DMS53 (cell line): ENCODE results near the gene ITPKC.
"Not testable (repeated sequence)": the region's sequence is repeated elsewhere in the genome, so short reads cannot be mapped to it uniquely, and the experiment has no call there.

Source experiments
- DNase-seq: peaks from one replicate; lab custom pipeline; 2025; lab: John Stamatoyannopoulos, UW

Gene ITPKC

DNA sequence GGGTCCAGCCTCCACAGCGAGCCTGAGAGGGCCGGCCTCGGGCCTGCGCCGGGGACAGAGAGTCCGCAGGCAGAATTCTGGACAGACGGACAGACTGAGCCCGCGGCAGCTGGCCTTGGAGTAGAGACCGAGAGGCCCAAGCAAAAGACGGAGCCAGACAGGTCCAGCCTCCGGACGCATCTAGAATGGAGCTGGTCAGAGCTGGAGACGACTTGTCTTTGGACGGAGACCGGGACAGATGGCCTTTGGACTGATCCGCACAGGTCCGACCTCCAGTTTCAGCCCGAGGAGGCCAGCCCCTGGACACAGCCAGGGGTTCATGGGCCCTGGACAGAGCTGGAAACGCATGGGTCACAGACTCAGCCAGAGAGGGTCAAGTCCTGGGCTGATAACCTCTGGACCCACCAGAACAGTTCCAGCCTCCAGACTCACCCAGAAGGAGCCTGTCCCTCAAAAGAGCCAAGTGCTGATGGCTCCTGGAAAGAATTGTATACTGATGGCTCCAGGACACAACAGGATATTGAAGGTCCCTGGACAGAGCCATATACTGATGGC lies 490 bp downstream of the ITPKC start:
- no peak for DNase-seq

DNA sequence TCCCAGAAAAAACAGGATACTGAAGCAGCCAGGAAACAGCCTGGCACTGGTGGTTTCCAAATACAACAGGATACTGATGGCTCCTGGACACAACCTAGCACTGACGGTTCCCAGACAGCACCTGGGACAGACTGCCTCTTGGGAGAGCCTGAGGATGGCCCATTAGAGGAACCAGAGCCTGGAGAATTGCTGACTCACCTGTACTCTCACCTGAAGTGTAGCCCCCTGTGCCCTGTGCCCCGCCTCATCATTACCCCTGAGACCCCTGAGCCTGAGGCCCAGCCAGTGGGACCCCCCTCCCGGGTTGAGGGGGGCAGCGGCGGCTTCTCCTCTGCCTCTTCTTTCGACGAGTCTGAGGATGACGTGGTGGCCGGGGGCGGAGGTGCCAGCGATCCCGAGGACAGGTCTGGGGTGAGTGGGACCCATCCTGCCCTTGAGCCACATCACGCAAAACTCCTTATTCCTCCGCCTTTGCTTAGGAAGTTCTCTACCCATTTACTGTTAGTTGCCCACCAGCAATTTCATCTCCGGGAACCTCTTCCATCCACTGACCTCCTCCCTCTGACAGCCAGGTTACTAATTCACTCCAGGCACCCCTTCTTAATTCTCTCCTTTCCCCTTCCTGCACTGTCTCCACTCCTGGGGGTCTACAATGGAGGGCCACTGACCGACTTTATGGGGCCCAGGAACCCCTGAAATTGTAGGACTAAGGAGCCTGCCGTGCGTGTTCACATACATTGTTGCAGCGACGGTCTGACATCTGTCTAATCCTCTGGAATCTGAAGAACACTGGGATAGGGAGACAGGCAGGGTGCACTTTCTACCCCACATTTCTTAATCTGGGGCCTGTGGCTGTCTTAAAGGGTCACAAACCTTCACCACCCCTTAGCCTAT lies 1.2 kb downstream of the ITPKC start:
- DNase-seq = peak; percentile 78

DNA sequence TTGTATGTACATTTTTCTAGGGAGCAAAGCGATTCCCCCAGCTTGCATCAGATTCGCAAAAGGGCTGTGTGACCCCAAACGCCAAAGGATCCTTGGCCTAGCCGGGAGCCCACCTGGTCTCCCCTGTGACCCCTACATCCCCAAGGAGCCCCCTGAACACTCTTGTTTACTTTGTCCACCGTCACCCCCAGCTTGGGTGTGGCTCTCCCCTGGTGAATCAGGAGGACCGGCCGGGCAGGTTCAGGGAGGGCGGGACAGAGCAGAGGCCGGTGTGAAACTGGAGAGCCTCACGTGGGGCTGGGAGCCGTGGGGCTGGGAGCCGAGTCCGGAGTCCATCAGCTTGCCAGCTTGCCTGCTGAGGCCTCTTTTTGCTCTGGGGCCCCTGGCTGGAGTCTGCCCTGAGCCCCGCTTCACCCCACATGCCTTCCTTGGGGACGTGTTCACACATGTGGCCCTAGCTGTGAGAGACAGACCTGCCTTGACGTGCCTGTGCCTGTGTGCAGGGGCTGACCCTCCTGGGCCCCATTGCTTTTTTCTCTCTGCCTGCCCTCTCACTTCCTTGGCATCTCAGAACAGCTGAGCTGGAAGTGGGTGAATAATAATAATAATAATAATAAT lies 2.0 kb downstream of the ITPKC start:
- peak; percentile 95 for DNase-seq

DNA sequence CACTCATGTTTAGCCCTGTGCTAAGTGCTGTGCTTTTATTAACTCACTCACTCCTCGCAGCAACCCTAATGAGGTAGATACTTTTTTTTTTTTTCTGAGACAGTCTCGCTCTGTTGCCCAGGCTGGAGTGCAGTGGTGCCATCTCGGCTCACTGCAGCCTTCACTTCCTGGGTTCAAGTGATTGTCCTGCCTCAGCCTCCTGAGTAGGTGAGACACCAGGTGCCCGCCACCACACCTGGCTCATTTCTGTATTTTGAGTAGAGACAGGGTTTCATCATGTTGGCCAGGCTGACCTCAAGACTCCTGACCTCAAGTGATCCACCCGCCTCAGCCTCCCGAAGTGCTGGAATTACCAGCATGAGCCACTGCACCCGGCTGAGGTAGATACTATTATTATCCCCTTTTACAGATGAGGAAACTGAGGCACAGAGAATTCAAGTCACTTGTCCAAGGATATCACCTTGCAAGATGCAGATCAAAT lies 2.5 kb downstream of the ITPKC start:
- peak; percentile 63 for DNase-seq

DNA sequence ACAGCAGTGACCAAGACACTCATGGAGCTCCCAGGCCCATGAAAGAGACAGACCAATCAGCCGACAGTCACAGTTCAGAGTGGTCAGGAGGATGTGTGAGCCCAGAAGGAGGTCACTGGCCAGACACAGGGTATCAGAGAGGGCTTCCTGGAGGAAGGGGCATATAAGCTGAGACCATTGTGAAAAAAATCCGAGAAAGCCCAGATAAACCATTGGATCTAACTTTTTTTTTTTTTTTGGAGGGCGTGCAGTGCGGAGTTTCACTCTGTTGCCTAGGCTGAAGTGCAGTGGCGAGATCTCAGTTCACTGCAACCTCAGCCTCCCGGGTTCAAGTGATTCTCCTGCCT lies 4.2 kb downstream of the ITPKC start:
- DNase-seq = no peak

DNA sequence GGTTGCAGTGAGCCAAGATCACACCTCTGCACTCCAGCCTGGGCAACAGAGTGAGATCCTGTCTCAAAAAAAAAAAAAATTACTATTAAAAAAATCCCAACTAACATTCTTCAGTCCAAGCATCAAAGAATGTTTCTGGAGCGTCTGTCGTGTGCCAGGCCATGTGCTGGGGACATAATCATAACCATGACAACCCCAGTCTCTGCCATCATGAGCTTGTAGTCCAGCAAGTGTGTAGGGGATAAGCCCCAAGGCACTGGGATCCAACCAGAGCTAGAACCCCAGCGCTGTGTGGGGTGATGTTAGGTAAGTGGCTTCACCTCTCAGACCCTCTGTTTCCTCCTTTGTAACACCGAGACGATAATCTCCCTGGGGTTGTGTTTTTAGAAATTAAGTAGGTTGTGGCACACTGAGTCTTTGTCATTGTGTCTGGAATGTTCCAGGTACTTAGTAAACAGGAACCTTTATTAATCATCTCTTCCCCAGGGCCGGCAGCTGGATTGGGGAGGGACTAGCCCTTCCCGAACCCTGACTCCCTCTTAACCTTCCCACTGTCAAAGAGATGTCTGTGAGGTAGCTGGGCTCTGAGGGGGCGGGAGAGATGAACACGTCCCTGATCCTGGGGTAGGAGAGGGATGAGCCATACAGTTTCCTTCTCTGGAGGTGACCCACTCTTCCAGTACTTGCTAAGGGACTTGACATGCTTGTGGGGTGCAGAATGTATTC lies 5.2 kb downstream of the ITPKC start:
- no peak for DNase-seq

DNA sequence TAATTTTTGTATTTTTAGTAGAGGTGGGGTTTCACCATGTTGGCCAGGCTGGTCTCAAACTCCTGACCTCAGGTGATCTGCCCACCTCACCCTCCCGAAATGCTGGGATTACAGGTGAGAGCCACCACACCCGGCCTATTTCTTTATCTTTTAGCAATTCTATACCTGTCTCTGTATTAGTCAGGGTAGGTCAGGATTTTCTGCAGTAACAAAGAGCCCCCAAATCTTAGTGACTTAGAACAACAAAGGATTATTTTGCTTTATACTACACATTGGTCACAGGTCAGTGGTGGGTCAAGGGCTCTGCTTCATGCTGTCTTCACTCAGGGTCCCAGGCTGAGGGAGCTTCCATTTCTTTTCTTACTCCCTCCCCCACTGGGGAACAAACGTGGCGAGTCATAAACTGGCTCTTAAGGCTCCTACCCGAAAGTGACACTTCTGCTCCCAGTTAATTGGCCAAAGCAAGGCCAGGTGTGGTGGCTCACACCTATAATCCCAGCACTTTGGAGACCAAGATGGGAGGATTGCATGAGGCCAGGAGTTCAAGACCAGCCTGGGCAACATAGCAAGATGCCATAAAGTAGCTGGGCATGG lies 6.8 kb downstream of the ITPKC start:
- DNase-seq = no peak

DNA sequence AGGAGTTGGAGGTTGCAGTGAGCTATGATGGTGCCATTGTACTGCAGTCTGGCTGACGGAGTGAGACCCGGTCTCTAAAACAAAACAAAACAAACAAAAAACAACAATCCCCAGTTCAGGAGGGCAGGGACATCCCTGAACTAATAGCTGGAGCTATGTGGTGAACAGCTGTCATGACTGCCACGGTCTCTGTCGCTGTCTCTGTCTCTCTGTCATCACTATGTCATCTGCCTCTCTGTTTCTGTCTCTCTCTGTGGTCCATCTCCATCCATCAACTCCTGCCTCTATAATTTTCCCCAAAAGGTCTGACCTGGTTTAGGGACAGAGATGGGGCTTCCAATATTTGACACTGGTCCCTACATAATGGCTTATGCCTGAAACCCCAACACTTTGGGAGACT lies 7.4 kb downstream of the ITPKC start:
- DNase-seq = no peak

DNA sequence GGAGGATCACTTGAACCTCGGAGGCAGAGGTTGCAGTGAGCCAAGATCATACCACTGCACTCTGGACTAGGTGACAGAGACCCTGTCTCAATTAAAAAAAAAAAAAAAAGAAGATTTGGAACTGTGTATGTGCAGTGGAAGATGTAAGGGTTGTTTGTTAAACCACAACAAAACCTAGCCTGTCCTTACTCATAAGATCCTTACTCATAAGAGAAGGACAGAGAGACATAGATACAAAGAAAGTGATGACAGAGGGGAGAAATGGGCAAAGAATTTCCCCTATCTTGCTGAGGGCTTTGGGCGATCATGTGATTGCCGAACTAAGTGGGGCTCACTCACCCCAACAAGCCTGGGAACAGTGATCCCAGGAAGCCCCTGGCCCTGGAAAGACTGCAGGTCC lies 7.9 kb downstream of the ITPKC start:
- DNase-seq = no peak

DNA sequence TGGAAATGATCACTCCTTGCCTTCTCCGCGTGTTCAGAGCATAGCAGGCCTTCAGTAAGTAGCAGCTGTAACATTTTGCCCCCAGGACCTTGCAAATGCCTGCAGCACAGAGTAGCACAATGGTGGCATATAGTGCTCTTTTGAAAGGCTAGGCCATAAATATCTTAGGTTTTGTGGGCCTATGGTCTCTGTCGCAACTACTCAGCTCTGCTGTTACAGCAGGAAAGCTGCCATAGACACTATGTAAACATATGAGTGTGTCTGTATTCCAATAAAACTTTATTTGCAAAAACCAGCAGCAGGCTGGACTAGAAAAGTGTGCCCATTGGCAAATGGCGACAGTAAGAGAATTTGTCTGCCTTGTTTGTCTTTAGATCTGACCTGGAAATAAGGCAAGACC lies 9.4 kb downstream of the ITPKC start:
- DNase-seq = no peak

DNA sequence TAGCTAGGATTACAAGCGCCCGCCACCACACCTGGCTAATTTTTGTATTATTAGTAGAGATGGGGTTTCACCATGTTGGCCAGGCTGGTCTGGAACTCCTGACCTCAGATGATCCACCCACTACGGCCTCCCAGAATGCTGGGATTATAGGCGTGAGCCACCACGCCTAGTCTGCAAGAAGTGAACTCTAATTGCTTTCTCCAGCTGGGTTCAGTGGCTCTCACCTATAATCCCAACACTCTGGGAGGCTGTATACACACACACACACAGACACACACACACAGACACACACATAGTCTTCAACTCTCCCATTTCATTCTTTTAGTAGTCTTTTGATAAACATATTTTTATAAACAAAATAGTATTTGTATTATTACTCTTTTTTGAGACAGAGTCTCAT lies 13.2 kb downstream of the ITPKC start:
- DNase-seq = not testable (repeated sequence)

DNA sequence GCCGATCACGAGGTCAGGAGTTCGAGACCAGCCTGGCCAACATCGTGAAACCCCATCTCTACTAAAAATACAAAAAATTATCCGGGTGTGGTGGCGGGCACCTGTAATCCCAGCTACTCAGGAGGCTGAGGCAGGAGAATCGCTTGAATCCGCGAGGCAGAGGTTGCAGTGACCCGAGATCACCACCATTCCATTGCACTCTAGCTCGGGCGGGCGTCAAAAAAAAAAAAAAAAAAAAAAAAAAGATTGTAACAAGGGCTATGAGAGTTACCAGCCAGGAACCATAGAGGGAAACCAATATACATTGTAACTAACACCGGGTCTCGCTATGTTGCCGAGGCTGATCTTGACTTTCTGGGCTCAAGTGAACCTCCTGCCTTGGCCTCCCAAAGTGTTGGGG lies 15.4 kb downstream of the ITPKC start:
- DNase-seq = not testable (repeated sequence)

DNA sequence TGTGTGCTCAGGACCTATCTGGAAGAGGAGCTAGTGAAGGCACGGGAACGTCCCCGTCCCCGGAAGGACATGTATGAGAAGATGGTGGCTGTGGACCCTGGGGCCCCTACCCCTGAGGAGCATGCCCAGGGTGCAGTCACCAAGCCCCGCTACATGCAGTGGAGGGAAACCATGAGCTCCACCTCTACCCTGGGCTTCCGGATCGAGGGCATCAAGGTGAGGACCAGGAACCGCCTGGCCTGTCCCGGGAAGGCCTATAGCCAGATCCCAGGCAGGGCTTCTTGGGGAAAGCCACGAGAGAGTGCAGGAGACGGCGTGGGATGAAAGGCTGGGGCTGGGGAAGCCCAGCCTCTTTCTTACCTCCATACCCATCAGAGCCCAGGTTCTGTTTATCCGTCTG lies 16.2 kb downstream of the ITPKC start:
- no peak for DNase-seq

DNA sequence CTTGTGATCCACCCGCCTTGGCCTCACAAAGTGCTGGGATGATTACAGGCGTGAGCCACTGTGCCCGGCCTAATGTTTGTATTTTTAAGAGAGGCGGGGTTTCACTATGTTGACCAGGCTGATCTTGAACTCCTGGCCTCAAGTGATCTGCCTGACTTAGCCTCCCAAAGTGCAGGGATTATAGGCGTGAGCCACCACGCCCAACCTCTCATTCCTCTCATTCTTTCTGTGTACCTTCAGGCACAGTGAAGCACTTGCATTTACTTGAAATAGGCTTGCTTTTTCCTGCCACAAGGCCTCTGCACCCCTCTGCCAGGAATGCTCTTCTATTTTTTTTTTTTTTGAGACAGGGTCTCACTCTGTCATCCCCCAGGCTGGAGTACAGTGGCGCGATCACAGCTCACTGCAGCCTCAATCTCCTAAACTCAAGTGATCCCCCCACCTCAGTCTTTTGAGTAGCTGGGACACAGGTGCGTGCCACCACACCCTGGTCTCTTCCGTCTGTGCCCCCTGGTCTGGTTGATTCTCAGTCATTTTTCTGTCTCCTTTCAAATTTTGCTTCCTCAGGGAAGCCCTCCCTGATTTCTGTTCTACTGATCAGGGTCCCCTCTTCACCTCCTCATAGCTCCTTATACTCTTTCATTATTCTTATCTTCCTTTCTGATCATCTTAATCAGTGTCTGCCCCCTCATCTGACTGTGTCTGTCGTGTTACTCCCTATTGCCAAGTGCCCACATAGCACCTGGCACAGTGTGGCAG lies 18.3 kb downstream of the ITPKC start:
- no peak for DNase-seq

DNA sequence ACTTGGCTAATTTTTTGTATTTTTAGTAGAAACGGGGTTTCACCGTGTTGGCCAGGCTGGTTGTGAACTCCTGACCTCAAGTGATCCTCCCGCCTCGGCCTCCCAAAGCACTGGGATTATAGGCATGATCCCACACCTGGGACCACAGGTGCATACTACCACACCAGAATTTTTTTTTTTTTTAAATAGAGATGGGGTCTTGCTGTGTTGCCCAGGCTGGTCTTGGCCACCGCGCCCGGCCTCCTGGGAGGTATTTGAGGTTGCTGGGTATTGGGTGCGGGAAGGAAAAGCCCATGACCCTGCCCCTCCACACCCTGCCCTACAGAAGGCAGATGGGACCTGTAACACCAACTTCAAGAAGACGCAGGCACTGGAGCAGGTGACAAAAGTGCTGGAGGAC lies 19.7 kb downstream of the ITPKC start:
- DNase-seq = no peak

DNA sequence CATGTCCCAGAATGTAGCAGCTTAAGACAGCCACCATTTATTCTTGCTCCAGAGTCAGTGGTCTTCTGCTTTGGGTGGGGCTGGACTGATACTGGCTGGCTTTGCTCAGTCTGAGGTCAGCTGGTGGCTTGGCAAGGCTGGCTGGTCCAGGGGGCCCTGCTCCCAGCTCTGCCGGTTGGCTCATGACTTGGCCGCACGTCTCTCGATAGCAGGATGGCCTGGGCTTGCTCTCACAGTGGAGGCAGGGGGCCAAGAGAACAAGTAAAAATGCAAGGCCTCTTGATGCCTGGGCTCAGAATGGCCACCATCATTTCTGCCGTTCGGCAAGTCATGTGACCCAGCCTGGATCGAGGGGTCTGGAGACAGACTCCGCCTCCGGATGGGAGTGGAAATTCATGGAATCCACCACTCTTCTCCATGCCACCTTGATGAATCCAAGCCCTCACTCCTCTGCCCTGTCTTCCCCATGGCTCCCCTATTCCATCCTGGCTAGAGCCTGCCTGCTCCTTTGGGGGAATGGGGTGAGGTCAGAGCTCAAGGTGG lies 20.3 kb downstream of the ITPKC start:
- DNase-seq = no peak

DNA sequence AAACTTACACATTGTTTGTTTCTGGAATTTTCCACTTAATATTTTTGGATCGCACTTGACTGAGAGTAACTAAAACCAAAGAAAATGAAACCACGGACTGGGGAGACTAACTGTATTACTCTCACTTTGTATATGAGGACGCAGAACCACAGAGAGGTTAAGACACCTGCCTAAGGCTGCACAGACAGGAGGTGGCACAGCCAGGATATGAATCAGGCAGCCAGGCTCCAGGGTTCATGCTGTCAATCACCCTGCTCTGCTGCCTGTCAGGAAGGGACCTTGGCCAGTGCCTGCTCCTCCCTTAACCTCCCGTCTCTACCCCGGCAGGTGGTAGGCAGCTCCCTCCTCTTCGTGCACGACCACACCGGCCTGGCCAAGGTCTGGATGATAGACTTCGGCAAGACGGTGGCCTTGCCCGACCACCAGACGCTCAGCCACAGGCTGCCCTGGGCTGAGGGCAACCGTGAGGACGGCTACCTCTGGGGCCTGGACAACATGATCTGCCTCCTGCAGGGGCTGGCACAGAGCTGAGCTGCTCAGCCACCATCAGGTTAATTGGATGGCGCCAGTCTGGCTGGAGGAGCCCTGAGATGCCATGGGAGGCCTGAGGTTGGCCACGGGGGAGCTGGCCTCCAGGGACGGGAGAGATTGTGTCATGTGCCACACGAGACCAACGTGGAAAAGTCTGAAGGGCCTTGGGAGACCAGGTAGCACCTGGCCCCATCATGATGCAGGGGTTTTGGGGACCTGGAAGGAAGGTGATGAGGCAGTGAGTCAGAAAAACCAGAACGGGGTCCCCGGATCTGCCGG lies 22.3 kb downstream of the ITPKC start:
- no peak for DNase-seq

DNA sequence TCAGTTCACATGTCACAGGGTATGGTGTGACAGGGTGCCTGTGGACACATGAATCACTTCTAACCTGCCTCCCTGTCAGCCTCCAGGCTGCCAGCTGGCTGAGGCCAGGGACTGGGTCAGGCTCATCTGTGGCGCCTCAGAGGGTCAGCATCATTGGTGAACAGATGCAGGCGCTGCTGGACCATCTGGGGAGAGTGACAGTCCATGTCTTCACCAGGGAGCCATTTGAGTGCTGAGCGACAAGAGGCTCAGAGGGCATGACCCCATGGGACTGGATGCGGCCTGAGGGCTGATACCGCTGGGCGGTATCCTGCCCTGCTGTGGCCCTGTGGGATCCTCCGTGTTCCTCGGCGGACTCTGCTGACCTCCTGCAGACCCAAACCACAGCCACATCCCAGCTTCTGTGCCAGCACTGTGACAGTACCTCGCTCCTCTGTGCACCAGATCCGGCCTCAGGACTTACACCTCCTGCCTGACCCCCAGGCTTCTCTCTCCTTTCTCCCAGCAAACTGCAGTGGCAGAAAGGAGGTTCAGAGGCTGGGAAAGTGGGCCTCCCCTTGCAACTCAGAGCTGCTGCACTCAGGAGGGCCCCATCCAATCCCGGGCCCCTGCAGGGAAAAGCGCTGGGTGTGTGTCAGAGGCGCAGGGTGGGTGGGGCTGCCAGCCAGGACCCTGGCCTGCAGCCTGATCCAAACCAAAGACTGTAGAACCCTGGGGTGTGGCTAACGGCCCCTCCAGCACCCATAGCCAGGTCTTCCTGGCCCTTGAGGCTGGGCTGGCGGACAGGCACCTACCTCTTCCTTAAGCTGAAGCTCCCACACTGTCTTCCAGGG lies 23.2 kb downstream of the ITPKC start:
- DNase-seq = no peak

DNA sequence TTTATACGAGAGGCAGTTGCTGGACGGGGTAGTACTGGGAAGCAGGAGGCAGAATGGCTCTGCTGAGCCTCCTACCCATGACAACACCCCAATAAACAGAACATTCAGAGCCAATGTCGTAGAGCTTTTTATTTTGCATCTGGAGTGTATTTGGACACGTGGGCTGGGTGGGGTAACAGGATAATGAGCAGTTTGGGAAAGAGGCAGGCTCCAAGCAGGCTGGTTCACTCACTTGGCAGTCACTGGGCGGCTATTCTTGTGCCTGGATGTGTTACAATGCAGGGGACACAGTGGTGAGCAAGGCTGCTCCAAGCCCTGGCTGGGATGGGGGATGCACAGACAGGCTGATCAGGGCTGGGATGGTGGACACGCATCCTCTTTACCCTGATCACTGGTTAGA lies 23.8 kb downstream of the ITPKC start:
- no peak for DNase-seq
